HEK293 (cell line): ENCODE data around the gene SBNO2.
A peak's percentile ranks its signal among the peaks of the same experiment; 100 is the strongest.

Source experiments
- CTCF ChIA-PET: fragments of 350-600 bp; formaldehyde crosslinking; extraction: SDS; loops from one replicate; lab custom pipeline; 2021; ENCODE audit warnings: antibody characterized with exemption; lab: Yijun Ruan, JAX
- POLR2A ChIA-PET: fragments of 300-600 bp; formaldehyde crosslinking; extraction: SDS; loops from one replicate; lab custom pipeline; 2020; ENCODE audit warnings: antibody characterized with exemption, inconsistent platforms; lab: Yijun Ruan, JAX
- H3K27ac ChIP-seq: fragments of 200-500 bp; sonication (Bioruptor generic); 2 replicates; pipeline ENCODE4 v1.5.1; 2014; ENCODE audit warnings: low read depth, low read length, control low read depth, inconsistent platforms; ENCODE audit errors: extremely low read depth
- H3K36me3 ChIP-seq, 2 experiments: fragments of 200-500 bp in 1 of 2; sonication (Bioruptor generic) in 1 of 2; 1 replicate in 1 of 2; 2 replicates in 1 of 2; pipeline ENCODE4 v1.5.1; 2014 to 2017; ENCODE audit warnings: inconsistent platforms in 2 of 2, low read length in 2 of 2; ENCODE audit not compliant: control insufficient read depth in 2 of 2, insufficient read depth in 1 of 2
- H3K4me1 ChIP-seq: fragments of 200-500 bp; sonication (Bioruptor generic); 2 replicates; pipeline ENCODE4 v1.5.1; 2014; ENCODE audit warnings: mild to moderate bottlenecking, low read length, inconsistent platforms; ENCODE audit not compliant: control insufficient read depth, insufficient read depth
- H3K4me3 ChIP-seq: 2 replicates; pipeline ENCODE4 v1.5.1; 2011; ENCODE audit warnings: low read depth, mild to moderate bottlenecking, control low read depth, low read length, moderate library complexity
- H3K9me3 ChIP-seq: fragments of 200-500 bp; sonication (Bioruptor generic); 2 replicates; pipeline ENCODE4 v1.5.1; 2014; ENCODE audit warnings: low read depth, low read length, inconsistent platforms; ENCODE audit not compliant: control insufficient read depth, insufficient read depth
- KLF16 ChIP-seq: fragments of 450-650 bp; formaldehyde crosslinking; IDR thresholded peaks from 2 replicates; pipeline ENCODE4 v1.5.1; 2017; ENCODE audit warnings: missing biosample characterization, missing genetic modification characterization
- KLF8 ChIP-seq: fragments of 450-650 bp; formaldehyde crosslinking; IDR thresholded peaks from 2 replicates; pipeline ENCODE4 v1.5.1; 2016; ENCODE audit warnings: missing biosample characterization, missing genetic modification characterization
- MZF1 ChIP-seq: fragments of 450-650 bp; formaldehyde crosslinking; IDR thresholded peaks from 2 replicates; pipeline ENCODE4 v1.5.1; 2017; ENCODE audit warnings: missing biosample characterization, missing genetic modification characterization, borderline replicate concordance
- SCRT1 ChIP-seq: fragments of 450-650 bp; formaldehyde crosslinking; IDR thresholded peaks from 2 replicates; pipeline ENCODE4 v1.5.1; 2016; ENCODE audit warnings: missing biosample characterization, missing genetic modification characterization, borderline replicate concordance
- SCRT2 ChIP-seq: fragments of 450-650 bp; formaldehyde crosslinking; IDR thresholded peaks from 2 replicates; pipeline ENCODE4 v1.5.1; 2016; ENCODE audit warnings: missing biosample characterization, missing genetic modification characterization
- SP2 ChIP-seq: fragments of 450-650 bp; formaldehyde crosslinking; IDR thresholded peaks from 2 replicates; pipeline ENCODE4 v1.5.1; 2016; ENCODE audit warnings: missing biosample characterization, missing genetic modification characterization
- SP7 ChIP-seq: fragments of 450-650 bp; formaldehyde crosslinking; IDR thresholded peaks from 2 replicates; pipeline ENCODE4 v1.5.1; 2016; ENCODE audit warnings: missing biosample characterization, missing genetic modification characterization
- ZFHX2 ChIP-seq: fragments of 450-650 bp; formaldehyde crosslinking; conservative IDR thresholded peaks from 2 replicates; pipeline ENCODE4 v1.5.1; 2016; ENCODE audit warnings: missing biosample characterization, missing genetic modification characterization
- ZNF121 ChIP-seq: fragments of 450-650 bp; formaldehyde crosslinking; IDR thresholded peaks from 2 replicates; pipeline ENCODE4 v1.5.1; 2016; ENCODE audit warnings: missing biosample characterization, missing genetic modification characterization
- ZNF138 ChIP-seq: fragments of 450-650 bp; formaldehyde crosslinking; IDR thresholded peaks from 2 replicates; pipeline ENCODE4 v1.5.1; 2016; ENCODE audit warnings: missing biosample characterization, missing genetic modification characterization, borderline replicate concordance
- ZNF16 ChIP-seq: fragments of 450-650 bp; formaldehyde crosslinking; IDR thresholded peaks from 2 replicates; pipeline ENCODE4 v1.5.1; 2016; ENCODE audit warnings: low read depth, missing biosample characterization, missing genetic modification characterization
- ZNF223 ChIP-seq: fragments of 450-650 bp; formaldehyde crosslinking; IDR thresholded peaks from 2 replicates; pipeline ENCODE4 v1.5.1; 2016; ENCODE audit warnings: missing biosample characterization, missing genetic modification characterization
- ZNF335 ChIP-seq: fragments of 450-650 bp; formaldehyde crosslinking; conservative IDR thresholded peaks from 2 replicates; pipeline ENCODE4 v1.5.1; 2016; ENCODE audit warnings: missing biosample characterization, missing genetic modification characterization
- ZNF350 ChIP-seq: fragments of 450-650 bp; formaldehyde crosslinking; IDR thresholded peaks from 2 replicates; pipeline ENCODE4 v1.5.0; 2017; ENCODE audit warnings: missing biosample characterization, mild to moderate bottlenecking, missing genetic modification characterization
- ZNF366 ChIP-seq: fragments of 450-650 bp; formaldehyde crosslinking; conservative IDR thresholded peaks from 2 replicates; pipeline ENCODE4 v1.5.1; 2016; ENCODE audit warnings: missing biosample characterization, missing genetic modification characterization
- ZNF423 ChIP-seq: fragments of 450-650 bp; formaldehyde crosslinking; IDR thresholded peaks from 2 replicates; pipeline ENCODE4 v1.5.1; 2016; ENCODE audit warnings: missing biosample characterization, missing genetic modification characterization
- ZNF473 ChIP-seq: fragments of 450-650 bp; formaldehyde crosslinking; IDR thresholded peaks from 2 replicates; pipeline ENCODE4 v1.5.1; 2017; ENCODE audit warnings: missing biosample characterization, missing genetic modification characterization
- ZNF510 ChIP-seq: fragments of 450-650 bp; formaldehyde crosslinking; IDR thresholded peaks from 2 replicates; pipeline ENCODE4 v1.5.1; 2018; ENCODE audit warnings: mild to moderate bottlenecking, missing genetic modification characterization, missing biosample characterization; ENCODE audit not compliant: insufficient replicate concordance
- ZNF76 ChIP-seq: fragments of 450-650 bp; formaldehyde crosslinking; IDR thresholded peaks from 2 replicates; pipeline ENCODE4; 2016; ENCODE audit warnings: low read depth, missing biosample characterization, missing genetic modification characterization, borderline replicate concordance
- ZSCAN30 ChIP-seq: fragments of 450-650 bp; IDR thresholded peaks from 2 replicates; pipeline ENCODE4 v1.5.1; 2018; ENCODE audit warnings: missing biosample characterization, mild to moderate bottlenecking, missing genetic modification characterization, moderate library complexity
- TF ChIP-seq, protein P1 (sequence below): fragments of 450-650 bp; formaldehyde crosslinking; conservative IDR thresholded peaks from 2 replicates; pipeline ENCODE4 v1.5.1; 2016; ENCODE audit warnings: low read depth, missing biosample characterization, missing genetic modification characterization
- TF ChIP-seq, protein P2 (sequence below): sonication (generic); formaldehyde crosslinking; IDR thresholded peaks from 2 replicates; pipeline ENCODE4 v1.8.1; 2022; ENCODE audit warnings: mild to moderate bottlenecking, moderate library complexity, missing genetic modification reagents
- TF ChIP-seq, protein P3 (sequence below): fragments of 450-650 bp; formaldehyde crosslinking; IDR thresholded peaks from 2 replicates; pipeline ENCODE4 v1.5.1; 2016; ENCODE audit warnings: missing biosample characterization, missing genetic modification characterization
- TF ChIP-seq, protein P4 (sequence below): fragments of 450-650 bp; IDR thresholded peaks from 2 replicates; pipeline ENCODE4 v1.5.1; 2018; ENCODE audit warnings: missing biosample characterization, missing genetic modification characterization

The SBNO2 gene

DNA sequence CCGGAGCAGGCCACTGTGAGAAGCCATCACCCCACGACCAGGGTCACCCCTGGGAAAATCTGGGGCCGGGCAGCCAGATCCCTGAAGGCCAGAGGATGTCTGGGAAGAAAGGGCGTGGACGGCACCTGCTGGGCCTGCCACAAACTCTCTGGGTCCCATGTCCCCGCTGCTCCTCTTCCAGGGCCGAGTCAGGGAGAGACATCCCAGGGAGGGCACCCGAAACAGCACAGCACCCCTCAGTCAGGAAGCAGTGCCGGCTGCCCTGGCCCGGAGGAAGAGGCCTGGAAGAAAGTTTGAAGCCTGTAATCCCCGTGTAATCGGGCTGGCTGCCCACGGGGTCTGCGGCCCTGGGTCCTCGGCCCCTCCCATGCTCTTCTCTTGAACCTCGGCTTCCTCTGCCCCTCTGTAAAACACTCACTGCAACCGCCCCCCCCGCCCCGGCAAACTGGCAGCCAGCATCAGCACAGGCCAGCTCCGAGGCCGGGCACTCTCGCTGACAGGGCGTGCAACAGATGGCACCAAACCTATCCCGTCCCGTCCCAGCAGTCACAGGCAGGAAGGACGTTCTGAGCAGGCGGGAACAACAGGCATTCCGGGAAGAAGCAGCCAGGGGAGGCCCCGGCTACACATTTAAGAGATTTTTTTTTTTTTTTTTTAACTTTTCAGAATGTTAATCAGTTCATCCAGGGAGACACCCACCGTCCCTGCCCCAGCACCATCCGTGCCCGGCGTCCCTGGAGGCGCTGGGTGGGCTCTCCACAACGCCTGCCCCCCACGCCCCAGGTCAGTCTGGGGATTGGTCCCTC lies 1.5 kb downstream of the SBNO2 start (continued):
- TF ChIP-seq SCRT1: peak; percentile 97
- TF ChIP-seq KLF8 (tag by site-specific recombination): 0 out of 2 replicates have a peak, but pooled peaks have one; percentile 10
- TF ChIP-seq, protein P1, sequence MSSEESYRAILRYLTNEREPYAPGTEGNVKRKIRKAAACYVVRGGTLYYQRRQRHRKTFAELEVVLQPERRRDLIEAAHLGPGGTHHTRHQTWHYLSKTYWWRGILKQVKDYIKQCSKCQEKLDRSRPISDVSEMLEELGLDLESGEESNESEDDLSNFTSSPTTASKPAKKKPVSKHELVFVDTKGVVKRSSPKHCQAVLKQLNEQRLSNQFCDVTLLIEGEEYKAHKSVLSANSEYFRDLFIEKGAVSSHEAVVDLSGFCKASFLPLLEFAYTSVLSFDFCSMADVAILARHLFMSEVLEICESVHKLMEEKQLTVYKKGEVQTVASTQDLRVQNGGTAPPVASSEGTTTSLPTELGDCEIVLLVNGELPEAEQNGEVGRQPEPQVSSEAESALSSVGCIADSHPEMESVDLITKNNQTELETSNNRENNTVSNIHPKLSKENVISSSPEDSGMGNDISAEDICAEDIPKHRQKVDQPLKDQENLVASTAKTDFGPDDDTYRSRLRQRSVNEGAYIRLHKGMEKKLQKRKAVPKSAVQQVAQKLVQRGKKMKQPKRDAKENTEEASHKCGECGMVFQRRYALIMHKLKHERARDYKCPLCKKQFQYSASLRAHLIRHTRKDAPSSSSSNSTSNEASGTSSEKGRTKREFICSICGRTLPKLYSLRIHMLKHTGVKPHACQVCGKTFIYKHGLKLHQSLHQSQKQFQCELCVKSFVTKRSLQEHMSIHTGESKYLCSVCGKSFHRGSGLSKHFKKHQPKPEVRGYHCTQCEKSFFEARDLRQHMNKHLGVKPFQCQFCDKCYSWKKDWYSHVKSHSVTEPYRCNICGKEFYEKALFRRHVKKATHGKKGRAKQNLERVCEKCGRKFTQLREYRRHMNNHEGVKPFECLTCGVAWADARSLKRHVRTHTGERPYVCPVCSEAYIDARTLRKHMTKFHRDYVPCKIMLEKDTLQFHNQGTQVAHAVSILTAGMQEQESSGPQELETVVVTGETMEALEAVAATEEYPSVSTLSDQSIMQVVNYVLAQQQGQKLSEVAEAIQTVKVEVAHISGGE (tag by site-specific recombination): peak; percentile 31; the same call in 1 of the 2 replicates
- TF ChIP-seq ZNF223 (tag by site-specific recombination): peak; percentile 5
- TF ChIP-seq, protein P2, sequence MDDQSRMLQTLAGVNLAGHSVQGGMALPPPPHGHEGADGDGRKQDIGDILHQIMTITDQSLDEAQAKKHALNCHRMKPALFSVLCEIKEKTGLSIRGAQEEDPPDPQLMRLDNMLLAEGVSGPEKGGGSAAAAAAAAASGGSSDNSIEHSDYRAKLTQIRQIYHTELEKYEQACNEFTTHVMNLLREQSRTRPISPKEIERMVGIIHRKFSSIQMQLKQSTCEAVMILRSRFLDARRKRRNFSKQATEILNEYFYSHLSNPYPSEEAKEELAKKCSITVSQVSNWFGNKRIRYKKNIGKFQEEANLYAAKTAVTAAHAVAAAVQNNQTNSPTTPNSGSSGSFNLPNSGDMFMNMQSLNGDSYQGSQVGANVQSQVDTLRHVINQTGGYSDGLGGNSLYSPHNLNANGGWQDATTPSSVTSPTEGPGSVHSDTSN (CRISPR knock-in tag): no peak
- TF ChIP-seq ZNF350 (tag by site-specific recombination): no peak
- no peak for TF ChIP-seq ZNF16 (tag by site-specific recombination)
- peak; percentile 88 for TF ChIP-seq SP2
- no peak for TF ChIP-seq ZNF423 (tag by site-specific recombination)
- TF ChIP-seq, protein P3, sequence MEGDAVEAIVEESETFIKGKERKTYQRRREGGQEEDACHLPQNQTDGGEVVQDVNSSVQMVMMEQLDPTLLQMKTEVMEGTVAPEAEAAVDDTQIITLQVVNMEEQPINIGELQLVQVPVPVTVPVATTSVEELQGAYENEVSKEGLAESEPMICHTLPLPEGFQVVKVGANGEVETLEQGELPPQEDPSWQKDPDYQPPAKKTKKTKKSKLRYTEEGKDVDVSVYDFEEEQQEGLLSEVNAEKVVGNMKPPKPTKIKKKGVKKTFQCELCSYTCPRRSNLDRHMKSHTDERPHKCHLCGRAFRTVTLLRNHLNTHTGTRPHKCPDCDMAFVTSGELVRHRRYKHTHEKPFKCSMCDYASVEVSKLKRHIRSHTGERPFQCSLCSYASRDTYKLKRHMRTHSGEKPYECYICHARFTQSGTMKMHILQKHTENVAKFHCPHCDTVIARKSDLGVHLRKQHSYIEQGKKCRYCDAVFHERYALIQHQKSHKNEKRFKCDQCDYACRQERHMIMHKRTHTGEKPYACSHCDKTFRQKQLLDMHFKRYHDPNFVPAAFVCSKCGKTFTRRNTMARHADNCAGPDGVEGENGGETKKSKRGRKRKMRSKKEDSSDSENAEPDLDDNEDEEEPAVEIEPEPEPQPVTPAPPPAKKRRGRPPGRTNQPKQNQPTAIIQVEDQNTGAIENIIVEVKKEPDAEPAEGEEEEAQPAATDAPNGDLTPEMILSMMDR: 0 out of 2 replicates have a peak, but pooled peaks have one; percentile 19
- TF ChIP-seq ZNF335 (tag by site-specific recombination): peak; percentile 87; the same call in 1 of the 2 replicates
- no peak for TF ChIP-seq ZSCAN30 (tag by site-specific recombination)
- TF ChIP-seq ZNF76: peak; percentile 78; the same call in 1 of the 2 replicates
- no peak for TF ChIP-seq ZNF138 (tag by site-specific recombination)
- peak; percentile 97 for TF ChIP-seq ZNF121 (tag by site-specific recombination)
- TF ChIP-seq, protein P4, sequence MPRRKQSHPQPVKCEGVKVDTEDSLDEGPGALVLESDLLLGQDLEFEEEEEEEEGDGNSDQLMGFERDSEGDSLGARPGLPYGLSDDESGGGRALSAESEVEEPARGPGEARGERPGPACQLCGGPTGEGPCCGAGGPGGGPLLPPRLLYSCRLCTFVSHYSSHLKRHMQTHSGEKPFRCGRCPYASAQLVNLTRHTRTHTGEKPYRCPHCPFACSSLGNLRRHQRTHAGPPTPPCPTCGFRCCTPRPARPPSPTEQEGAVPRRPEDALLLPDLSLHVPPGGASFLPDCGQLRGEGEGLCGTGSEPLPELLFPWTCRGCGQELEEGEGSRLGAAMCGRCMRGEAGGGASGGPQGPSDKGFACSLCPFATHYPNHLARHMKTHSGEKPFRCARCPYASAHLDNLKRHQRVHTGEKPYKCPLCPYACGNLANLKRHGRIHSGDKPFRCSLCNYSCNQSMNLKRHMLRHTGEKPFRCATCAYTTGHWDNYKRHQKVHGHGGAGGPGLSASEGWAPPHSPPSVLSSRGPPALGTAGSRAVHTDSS (tag by site-specific recombination): no peak
- TF ChIP-seq SCRT2 (tag by site-specific recombination): peak; percentile 99
- TF ChIP-seq, all 188 proteins: peak for 14

DNA sequence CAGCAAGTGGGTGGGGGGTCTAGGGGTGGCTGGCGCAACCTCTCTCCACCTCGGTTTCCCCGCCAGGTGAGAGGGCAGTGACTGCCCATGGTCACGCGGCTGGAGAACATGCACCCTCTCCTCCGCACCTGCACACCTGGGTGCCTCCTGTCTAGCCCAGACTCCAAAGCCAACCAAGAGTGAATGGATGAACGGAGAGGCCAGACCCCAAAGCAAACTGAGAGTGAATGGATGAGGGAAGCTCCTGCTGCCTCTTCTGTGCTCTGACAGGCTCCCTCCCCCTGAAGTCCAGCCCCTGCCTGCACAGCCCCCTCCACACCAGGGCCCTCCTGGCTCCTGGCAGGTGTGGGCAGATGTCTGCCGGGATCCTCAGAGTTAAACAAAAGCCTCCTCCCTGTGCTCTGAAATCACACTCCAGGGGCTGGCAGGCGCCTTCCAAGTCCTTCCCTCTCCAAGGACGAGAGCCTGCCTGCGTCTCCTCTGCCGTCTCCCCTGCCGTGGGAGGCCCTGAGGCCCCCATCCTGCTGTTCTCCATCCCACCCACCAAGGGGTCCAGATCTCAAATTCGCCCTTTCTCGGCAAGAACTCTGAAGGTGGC lies 2.2 kb downstream of the SBNO2 start:
- Histone ChIP-seq H3K27ac (peak overlapping the region; percentile 63; the same call in 1 of the 2 replicates), H3K36me3 (peaks cover 0 to 4% of the 10 kb centered on the region in 2 experiments; a peak in 1 of 3 replicates), H3K4me3 (no peak overlapping the region), H3K9me3 (no peaks in the 10 kb centered on the region), H3K4me1 (peaks cover 4% of the 10 kb centered on the region)
- POLR2A ChIA-PET: no interaction called here
- CTCF ChIA-PET: interaction anchor here (0.6 kb wide), 1 partner anchor 55 kb away, joined by 3 read pairs; no protein-coding TSS in a partner anchor
- TF ChIP-seq ZNF510 (tag by site-specific recombination) (no peak), ZNF473 (no peak), ZNF366 (no peak), ZNF16 (tag by site-specific recombination) (no peak), ZFHX2 (tag by site-specific recombination) (peak; percentile 55), MZF1 (no peak), KLF16 (tag by site-specific recombination) (no peak), ZNF335 (tag by site-specific recombination) (no peak), SP7 (tag by site-specific recombination) (no peak)
- TF ChIP-seq, protein P1 (tag by site-specific recombination): no peak
